Prostate gland (tissue), 2 donors: ENCODE data around the gene SNCG. TPM values are rescaled to one million over a fixed set of nuclear protein-coding genes. Genes with fewer than 3 reads are reported as not detected.
A peak's percentile ranks its signal among the peaks of the same experiment; 100 is the strongest.
"Not testable (repeated sequence)": the region's sequence is repeated elsewhere in the genome, so short reads cannot be mapped to it uniquely, and the experiment has no call there.

Experiments
- DNase-seq: peaks from one replicate; pipeline ENCODE4 v3.0.0-alpha.2; 2019; ENCODE audit warnings: low spot score
- H3K27ac ChIP-seq, 2 donors: fragments of 200-600 bp; sonication (generic); 2 replicates each; pipeline ENCODE4 v1.5.1; 2017 to 2019
- H3K27me3 ChIP-seq: fragments of 200-600 bp; sonication (generic); replicated peaks from 2 replicates; pipeline ENCODE4 v1.5.1; 2019; ENCODE audit not compliant: insufficient read depth
- H3K36me3 ChIP-seq, 2 donors: fragments of 200-600 bp; sonication (generic); 1 replicate in 1 of 2; 2 replicates in 1 of 2; pipeline versions ENCODE4 v1.5.1 to v1.8.1; 2017 to 2019
- H3K4me1 ChIP-seq: fragments of 200-600 bp; sonication (generic); replicated peaks from 2 replicates; pipeline ENCODE4 v1.5.1; 2019
- H3K4me3 ChIP-seq, 2 donors: fragments of 200-600 bp; sonication (generic); 2 replicates each; pipeline ENCODE4 v1.5.1; 2017 to 2019
- H3K9me3 ChIP-seq: fragments of 200-600 bp; sonication (generic); 2 replicates; pipeline ENCODE4 v1.5.1; 2017
- CTCF ChIP-seq, 4 experiments: fragments of 200-600 bp in 2 of 4; fragments of 450-650 bp in 2 of 4; sonication (generic) in 2 of 4; IDR thresholded peaks; 1 replicate in 3 of 4; 2 replicates in 1 of 4; pipeline ENCODE4 v1.5.1; 2016 to 2019; ENCODE audit warnings: antibody characterized with exemption in 4 of 4, mild to moderate bottlenecking in 2 of 4, moderate library complexity in 2 of 4
- POLR2A ChIP-seq: fragments of 450-650 bp; IDR thresholded peaks from one replicate; pipeline ENCODE4 v1.6.1; 2016; ENCODE audit warnings: antibody characterized with exemption, mild to moderate bottlenecking
- POLR2AphosphoS5 ChIP-seq: sonication (generic); formaldehyde crosslinking; IDR thresholded peaks from one replicate; pipeline ENCODE4 v1.6.1; 2017; ENCODE audit warnings: antibody characterized with exemption
- whole genome bisulfite sequencing: methylation state at CpG from one replicate; pipeline ENCODE4 v1.1.5; 2018; 5-methylcytosine and 5-hydroxymethylcytosine counted together
- intact Hi-C: fragments of 100-400 bp; cut with DNase I; formaldehyde crosslinking; loops from one replicate; pipeline ENCODE4 v1.14.2; 2022
- total RNA-seq, 2 donors: library from RNA; depleted of rRNA; stranded (reverse); fragments of >200 nt; gene quantifications; one replicate each; pipeline ENCODE4 v1.1.0, GENCODE V29; 2016

Gene SNCG
- total RNA-seq, 2 donors from 2014 or later: 38.5 to 46.6 TPM

DNA sequence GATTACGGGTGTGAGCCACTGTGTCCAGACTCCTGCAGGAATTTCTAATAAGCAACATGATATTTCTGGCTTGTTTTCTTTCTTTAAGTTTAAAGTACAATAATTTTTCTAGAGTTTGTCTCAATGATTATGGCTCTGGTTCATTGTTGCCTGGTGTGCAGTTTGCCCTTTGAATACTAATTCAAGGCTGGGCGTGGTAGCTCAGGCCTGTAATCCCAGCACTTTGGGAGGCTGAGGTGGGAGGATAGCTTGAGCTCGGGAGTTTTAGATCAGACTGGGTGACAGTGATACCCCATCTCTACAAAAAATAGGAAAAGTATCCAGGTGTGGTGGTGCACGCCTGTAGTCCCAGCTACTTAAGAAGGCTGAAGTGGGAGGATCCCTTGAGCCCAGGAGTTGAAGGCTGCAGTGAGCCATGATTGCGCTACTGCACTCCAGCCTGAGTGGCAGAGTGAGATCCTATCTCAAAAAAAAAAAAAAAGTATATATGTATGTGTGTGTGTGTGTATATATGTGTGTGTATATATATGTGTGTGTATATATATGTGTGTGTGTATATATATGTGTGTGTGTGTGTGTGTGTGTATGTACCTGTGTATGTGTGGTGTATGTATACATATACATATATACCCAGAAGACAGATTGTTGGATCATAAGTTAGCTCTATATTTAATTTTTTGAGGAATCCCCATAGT is 18.1 kb downstream of the SNCG start:
- 97% methylated on average over 5 of the region's 5 CpGs for WGBS
- Histone ChIP-seq H3K9me3 (no peaks in the 10 kb centered on the region), H3K27ac (no peak overlapping the region), H3K27me3 (no peaks in the 10 kb centered on the region), H3K4me1 (no peaks in the 10 kb centered on the region), H3K4me3 (no peak overlapping the region), H3K36me3 (no peaks in the 10 kb centered on the region)
- TF ChIP-seq POLR2AphosphoS5 (no peak), POLR2A (no peak), CTCF (IDR thresholded peaks at IDR 0.05) (no peak)
- no peak for DNase-seq
- intact Hi-C loops: no loop called here

GRCh38 chr10:86978457-86978856 is 20.1 kb downstream of the SNCG start:
- H3K27me3 ChIP-seq, DNase-seq, H3K36me3 ChIP-seq, H3K9me3 ChIP-seq, H3K4me3 ChIP-seq, H3K4me1 ChIP-seq, intact Hi-C loops: not testable (repeated sequence)
- WGBS: 83% methylated on average over 3 of the region's 3 CpGs
- peak overlapping the region in 1 of 2 donors; percentile 31 for H3K27ac ChIP-seq

- 76% methylated on average over 4 of the region's 4 CpGs for WGBS
- Histone ChIP-seq H3K27me3 (no peaks in the 10 kb centered on the region), H3K9me3 (no peaks in the 10 kb centered on the region), H3K36me3 (no peaks in the 10 kb centered on the region), H3K27ac (peak overlapping the region in 1 of 2 donors; percentile 46), H3K4me1 (no peaks in the 10 kb centered on the region), H3K4me3 (no peak overlapping the region)
- intact Hi-C loops: no loop called here
- TF ChIP-seq POLR2AphosphoS5 (no peak), POLR2A (no peak), CTCF (IDR thresholded peaks at IDR 0.05) (no peak)
- no peak for DNase-seq
Observed at GRCh38 chr10:86979296-86979818, 21.0 kb downstream of the SNCG start.

DNA sequence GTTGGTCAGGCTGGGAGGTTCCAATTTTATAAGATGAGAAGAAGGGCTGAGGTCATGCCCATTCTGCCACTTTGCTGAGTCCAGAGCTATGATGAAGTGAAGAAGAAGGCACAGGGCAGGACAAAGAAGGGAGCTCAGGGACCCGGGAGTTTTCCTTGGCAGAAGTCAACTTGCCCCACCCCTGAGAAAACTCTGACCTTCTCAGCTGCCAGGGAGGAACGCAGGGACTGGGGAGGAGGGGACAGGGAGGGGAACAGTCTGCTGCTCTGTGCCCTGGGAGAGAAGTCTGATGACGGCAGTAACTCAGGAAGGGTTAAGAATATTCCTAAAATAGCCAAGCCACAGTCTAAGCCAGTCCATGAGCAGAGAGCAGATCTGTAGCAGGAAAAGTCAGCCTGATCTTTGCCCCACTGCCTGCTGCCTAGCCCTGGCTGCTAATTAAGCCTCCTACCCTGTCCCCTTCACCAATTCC is 21.6 kb downstream of the SNCG start:
- H3K9me3 ChIP-seq: no peaks in the 10 kb centered on the region
- intact Hi-C loops: no loop called here
- H3K27me3 ChIP-seq: no peaks in the 10 kb centered on the region
- H3K36me3 ChIP-seq: no peaks in the 10 kb centered on the region
- H3K27ac ChIP-seq: peak overlapping the region; percentile 11 to 46
- 24% methylated on average over 3 of the region's 3 CpGs for WGBS
- TF ChIP-seq CTCF (IDR thresholded peaks at IDR 0.05) (no peak), POLR2AphosphoS5 (peak; percentile 33)
- no peak overlapping the region for H3K4me3 ChIP-seq
- H3K4me1 ChIP-seq: no peaks in the 10 kb centered on the region
- DNase-seq: no peak

- intact Hi-C loops, DNase-seq, H3K4me3 ChIP-seq, H3K9me3 ChIP-seq, H3K4me1 ChIP-seq, H3K27ac ChIP-seq, H3K27me3 ChIP-seq, H3K36me3 ChIP-seq: not testable (repeated sequence)
- WGBS: 74% methylated on average over 6 of the region's 6 CpGs
Observed at GRCh38 chr10:86981020-86981419, 22.6 kb downstream of the SNCG start.

DNA sequence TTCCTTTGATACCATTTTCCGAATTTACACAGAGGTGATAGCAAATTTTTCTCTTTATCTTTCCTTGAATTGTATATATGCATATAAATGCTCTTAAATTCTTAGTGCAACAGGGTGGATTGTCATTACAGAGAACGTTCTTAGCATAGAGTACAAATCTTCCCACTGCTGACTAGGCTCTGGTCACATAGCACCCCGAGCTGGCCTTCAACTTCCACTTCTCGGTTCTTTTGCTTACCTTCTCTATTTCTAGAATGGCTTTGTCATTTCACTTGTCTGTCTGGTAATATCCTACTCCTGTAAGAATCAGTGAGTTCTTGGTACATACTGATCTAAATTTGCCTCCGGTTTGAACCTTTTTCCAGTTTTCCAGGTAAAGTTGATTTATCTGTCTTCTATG is 23.3 kb downstream of the SNCG start:
- TF ChIP-seq POLR2AphosphoS5 (no peak), POLR2A (no peak), CTCF (IDR thresholded peaks at IDR 0.05) (no peak)
- H3K9me3 ChIP-seq: no peaks in the 10 kb centered on the region
- no peaks in the 10 kb centered on the region for H3K36me3 ChIP-seq
- intact Hi-C loops: no loop called here
- no peak overlapping the region for H3K4me3 ChIP-seq
- WGBS: 88% methylated on average over 5 of the region's 5 CpGs
- no peak overlapping the region for H3K27ac ChIP-seq
- no peaks in the 10 kb centered on the region for H3K4me1 ChIP-seq
- H3K27me3 ChIP-seq: no peaks in the 10 kb centered on the region
- DNase-seq: no peak

DNA sequence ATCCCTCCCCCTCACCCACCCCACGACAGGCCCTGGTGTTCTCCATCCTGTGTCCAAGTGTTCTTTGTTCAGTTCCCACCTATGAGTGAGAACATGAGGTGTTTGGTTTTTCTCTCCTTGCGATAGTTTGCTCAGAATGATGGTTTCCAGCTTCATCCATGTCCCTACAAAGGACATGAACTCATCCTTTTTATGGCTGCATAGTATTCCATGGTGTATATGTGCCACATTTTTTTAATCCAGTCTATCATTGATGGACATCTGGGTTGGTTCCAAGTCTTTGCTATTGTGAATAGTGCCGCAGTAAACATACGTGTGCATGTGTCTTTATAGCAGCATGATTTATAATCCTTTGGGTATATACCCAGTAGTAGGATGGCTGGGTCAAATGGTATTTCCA is 26.1 kb downstream of the SNCG start:
- WGBS: 85% methylated on average over 4 of the region's 4 CpGs
- H3K27ac ChIP-seq, DNase-seq, H3K9me3 ChIP-seq, H3K36me3 ChIP-seq, H3K4me1 ChIP-seq, intact Hi-C loops, H3K27me3 ChIP-seq, H3K4me3 ChIP-seq: not testable (repeated sequence)
